Astrocyte of the hippocampus (primary cell): ENCODE results near the gene NUBPL.
"Not testable (repeated sequence)": the region's sequence is repeated elsewhere in the genome, so short reads cannot be mapped to it uniquely, and the experiment has no call there.

Source experiments
- DNase-seq: peaks from one replicate; pipeline ENCODE4 v3.0.0; 2011; ENCODE audit warnings: low read depth, low spot score

Gene NUBPL

GRCh38 chr14:31811693-31812628 is 250.8 kb downstream of the NUBPL start:
- DNase-seq = not testable (repeated sequence)

- DNase-seq = not testable (repeated sequence)
Observed at GRCh38 chr14:31813724-31814490, 252.7 kb downstream of the NUBPL start.

DNA sequence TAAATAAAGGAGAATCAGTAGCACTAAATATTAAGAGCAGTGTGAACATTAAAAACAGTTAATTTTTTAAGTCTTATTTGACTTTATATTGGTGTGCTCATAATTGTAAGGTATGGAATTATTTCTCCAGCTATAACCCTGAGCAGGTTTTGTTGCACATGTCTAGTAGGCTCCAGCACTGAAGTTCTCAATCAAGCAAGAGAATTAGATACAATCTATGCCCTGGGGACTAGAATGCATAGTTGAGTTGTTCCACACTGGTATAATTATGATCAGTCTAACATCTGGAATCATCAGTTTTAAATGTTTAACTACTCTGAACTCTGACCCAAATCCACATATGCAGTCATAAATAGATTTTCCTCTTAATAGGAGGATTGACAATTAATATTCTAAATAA is 258.1 kb downstream of the NUBPL start:
- DNase-seq = no peak

- DNase-seq = no peak
Observed at GRCh38 chr14:31825459-31825858, 264.3 kb downstream of the NUBPL start.

DNA sequence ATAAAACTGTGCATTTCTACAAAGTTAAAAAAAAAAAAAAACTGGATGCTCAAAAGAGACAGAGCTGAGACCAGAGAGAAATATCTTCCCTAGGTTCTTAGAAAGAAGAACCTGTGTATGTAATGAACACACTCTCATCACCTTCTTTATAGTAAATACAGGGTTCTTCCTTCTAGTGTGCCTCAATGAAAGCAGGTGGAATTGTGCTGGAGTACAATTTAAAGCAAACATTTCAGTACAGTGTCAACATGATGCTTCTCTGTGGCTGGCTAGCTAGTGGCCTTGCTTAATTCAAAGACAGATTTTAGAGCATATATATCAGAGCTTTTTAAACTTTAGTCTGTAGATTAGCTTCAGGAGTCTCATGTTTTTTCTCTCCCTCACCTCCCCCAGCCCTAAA is 266.1 kb downstream of the NUBPL start:
- no peak for DNase-seq

- DNase-seq = peak; percentile 68
Observed at GRCh38 chr14:31828946-31829868, 268.0 kb downstream of the NUBPL start.

GRCh38 chr14:31834616-31835015 is 273.4 kb downstream of the NUBPL start:
- DNase-seq = peak; percentile 50

DNA sequence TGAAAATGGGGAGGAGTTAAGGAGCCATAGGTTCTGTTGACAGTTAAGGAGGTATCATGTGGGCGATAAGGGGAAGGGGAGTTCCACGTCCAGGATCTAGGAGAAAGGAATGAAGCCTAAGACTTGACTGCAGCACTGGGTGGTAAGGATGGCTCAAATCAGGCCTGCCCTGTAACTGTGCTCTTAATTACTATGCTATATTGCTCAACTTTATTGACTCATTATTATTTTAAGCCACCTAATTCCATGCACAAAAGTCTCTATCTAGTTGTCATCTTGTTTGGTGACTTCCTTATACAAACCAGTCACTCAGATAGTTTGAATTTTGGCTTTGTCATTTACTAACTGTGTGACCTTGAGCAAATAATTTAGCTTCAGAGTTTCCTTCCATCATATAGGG is 273.8 kb downstream of the NUBPL start:
- no peak for DNase-seq

DNA sequence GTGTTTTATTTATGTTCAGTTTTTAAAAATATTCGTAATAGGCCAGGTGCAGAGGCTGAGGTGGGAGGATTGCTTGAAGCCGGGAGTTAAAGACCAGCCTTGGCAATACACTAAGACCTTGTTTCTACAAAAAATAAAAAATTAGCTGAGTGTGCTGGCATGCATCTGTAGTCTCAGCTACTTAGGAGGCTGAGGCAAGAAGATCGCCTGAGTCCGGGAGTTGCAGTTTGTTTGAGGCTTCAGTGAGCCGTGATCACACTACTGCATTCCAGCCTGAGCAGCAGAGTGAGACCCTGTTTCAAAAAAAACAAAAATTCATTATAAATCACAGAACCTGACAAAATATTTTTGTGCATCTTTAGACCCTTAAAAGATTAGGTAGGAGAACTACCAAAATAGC is 275.8 kb downstream of the NUBPL start:
- no peak for DNase-seq

GRCh38 chr14:31842899-31843298 is 281.7 kb downstream of the NUBPL start:
- DNase-seq = peak; percentile 19

GRCh38 chr14:31843361-31844091 is 282.3 kb downstream of the NUBPL start:
- DNase-seq = peak; percentile 22

- no peak for DNase-seq
Observed at GRCh38 chr14:31854508-31855075, 293.4 kb downstream of the NUBPL start.

DNA sequence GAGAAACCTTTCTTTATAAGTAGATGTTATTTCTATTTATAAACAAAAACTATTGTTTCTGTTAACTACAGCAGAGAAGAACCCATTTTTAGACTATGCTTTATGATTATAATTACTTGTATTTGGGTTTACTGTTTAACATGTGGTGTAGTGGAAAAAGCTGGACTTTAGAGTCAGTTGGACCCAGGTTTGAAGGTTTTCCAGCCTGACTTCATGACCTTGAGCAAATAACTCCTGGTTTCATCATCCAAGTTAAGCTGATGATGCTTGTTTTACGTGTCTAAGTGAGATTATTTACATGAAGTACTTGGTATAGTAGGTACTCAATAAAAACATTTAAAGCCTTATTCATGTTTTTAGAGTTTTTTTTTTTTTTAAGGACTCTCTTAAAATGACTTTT is 294.1 kb downstream of the NUBPL start:
- DNase-seq = no peak

- DNase-seq = not testable (repeated sequence)
Observed at GRCh38 chr14:31856003-31856402, 294.8 kb downstream of the NUBPL start.

DNA sequence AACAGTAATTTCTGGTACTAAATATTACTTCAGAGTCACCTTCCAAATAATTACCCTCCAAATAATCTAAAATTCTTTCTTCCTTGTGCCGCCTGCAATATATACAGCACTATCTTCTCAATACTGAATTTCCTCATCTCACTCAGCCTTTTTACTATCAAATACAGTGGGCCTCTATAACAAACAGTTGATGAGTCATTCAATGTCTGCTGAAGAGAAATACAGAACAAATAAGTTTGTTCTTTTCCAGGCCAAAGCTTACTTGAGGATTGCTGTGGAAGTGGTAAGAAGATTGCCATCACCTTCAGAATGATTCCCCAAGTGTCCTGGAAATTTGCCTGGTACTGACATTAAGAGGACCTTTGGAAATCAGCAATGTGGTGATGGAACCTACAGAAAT is 297.7 kb downstream of the NUBPL start:
- DNase-seq = peak; percentile 20

DNA sequence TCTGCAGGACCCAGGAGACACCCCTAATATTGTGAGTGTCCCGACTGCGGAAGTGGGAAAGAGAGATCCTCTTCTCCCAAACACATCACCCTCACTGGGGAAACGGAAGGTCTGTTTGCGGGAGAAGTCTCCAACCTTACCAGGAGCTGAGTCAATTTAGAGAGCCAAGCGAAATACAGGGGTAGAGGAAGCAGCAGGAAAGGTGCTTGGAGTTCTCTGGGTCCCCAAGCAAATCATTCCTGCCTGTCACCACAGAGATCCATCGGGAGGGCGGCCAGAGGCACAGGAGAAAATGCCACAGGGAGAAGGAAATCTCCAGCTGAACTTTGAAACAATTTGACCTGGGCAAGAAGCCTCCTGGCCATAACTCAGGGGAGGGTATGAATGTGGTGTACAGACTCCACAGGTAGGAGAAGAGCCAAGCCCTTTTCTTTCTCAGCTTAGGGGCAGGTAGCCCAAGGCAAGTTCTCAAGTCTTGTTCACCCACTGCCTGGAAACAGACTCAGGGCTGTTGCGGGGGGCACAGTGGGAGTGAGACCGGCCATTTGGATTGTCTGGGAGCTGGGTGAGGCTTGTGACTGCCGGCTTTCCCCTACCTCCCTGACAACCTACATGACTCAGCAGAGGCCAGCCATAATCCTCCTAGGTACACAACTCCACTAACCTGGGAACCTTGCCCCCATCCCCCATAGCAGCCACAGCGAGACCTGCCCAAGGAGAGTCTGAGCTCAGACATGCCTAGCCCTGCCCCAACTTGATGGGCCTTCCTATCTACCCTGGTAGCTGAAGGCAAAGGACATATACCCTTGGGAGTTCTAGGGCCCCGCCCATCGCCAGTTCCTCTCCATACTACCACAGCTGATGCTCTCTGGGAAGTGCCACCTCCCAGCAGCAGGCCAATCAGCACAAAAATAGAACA is 304.0 kb downstream of the NUBPL start:
- no peak for DNase-seq

- DNase-seq = no peak
Observed at GRCh38 chr14:31867570-31867969, 306.4 kb downstream of the NUBPL start.

- not testable (repeated sequence) for DNase-seq
Observed at GRCh38 chr14:31868096-31868495, 306.9 kb downstream of the NUBPL start.

DNA sequence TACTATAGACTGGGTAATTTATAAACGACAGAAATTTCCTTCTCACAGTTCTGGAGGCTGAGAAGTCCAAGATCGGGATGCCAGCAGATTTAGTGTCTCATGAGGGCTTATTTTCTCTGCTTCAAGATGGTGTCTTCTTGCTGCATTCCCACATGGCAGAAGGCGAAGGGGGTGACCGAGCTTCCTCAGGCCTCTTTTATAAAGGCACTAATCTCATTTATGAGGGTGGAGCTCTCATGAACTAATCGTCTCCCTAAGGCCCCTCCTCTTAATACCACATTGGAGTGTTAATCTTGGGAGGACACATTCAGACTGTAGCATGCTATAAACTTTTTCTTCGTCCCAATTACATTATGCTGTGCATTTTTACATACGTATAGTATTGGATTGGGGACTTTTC is 315.5 kb downstream of the NUBPL start:
- DNase-seq = no peak
